GM12875 (cell line): ENCODE results near the gene RUNX1.

Experiments
- H3K4me3 ChIP-seq: one replicate; pipeline ENCODE4 v1.5.1; 2011; ENCODE audit warnings: low read depth, low read length, control low read depth
- TF ChIP-seq, protein P1 (sequence below): IDR thresholded peaks from 2 replicates; pipeline ENCODE4 v1.5.1; 2011; ENCODE audit warnings: low read depth, mild to moderate bottlenecking, control low read depth, inconsistent platforms, low read length, moderate library complexity, borderline replicate concordance; ENCODE audit not compliant: insufficient read depth

The RUNX1 gene

DNA sequence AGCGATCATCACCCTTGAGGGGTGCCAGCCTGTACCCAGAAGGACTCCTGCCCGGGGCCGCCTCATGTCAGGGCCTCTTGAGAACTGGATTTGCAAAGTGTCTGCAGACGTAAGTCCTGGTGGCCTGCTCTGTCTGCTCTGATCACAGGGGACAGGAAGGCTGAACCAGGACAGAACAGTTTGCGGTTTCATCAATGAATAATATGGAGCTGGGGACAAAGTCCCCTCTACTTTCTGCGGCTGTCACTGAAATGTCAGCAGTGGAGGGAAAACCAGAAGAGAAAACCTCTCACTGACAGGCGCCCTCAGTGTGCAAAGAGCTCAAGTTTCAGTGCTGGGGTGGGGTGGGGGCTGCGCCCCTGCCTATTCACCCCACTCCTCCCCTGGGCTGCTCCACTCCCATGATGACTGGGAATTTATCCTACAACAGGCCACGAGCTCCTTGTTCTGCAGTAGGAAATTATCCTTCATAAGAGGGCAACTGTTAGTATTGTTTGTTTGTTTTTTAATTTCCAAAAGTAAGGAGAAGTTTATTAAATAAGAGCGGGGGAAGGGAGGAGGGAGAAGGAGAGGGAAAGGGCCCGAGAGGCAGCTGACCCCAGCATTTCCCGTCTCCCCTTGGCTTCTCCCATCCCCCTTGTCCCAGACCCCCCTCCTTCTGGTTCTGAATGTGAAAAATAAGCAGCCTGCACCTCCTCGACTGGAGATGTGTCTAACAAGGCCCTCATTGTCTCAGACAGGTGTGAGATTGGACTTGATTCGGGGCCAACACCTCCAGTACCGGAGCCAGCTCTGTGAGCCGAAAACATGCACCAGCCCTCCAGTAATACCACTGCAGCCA is 231.1 kb downstream of the RUNX1 start:
- H3K4me3 ChIP-seq: no peak overlapping the region
- TF ChIP-seq, protein P1, sequence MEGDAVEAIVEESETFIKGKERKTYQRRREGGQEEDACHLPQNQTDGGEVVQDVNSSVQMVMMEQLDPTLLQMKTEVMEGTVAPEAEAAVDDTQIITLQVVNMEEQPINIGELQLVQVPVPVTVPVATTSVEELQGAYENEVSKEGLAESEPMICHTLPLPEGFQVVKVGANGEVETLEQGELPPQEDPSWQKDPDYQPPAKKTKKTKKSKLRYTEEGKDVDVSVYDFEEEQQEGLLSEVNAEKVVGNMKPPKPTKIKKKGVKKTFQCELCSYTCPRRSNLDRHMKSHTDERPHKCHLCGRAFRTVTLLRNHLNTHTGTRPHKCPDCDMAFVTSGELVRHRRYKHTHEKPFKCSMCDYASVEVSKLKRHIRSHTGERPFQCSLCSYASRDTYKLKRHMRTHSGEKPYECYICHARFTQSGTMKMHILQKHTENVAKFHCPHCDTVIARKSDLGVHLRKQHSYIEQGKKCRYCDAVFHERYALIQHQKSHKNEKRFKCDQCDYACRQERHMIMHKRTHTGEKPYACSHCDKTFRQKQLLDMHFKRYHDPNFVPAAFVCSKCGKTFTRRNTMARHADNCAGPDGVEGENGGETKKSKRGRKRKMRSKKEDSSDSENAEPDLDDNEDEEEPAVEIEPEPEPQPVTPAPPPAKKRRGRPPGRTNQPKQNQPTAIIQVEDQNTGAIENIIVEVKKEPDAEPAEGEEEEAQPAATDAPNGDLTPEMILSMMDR: no peak

DNA sequence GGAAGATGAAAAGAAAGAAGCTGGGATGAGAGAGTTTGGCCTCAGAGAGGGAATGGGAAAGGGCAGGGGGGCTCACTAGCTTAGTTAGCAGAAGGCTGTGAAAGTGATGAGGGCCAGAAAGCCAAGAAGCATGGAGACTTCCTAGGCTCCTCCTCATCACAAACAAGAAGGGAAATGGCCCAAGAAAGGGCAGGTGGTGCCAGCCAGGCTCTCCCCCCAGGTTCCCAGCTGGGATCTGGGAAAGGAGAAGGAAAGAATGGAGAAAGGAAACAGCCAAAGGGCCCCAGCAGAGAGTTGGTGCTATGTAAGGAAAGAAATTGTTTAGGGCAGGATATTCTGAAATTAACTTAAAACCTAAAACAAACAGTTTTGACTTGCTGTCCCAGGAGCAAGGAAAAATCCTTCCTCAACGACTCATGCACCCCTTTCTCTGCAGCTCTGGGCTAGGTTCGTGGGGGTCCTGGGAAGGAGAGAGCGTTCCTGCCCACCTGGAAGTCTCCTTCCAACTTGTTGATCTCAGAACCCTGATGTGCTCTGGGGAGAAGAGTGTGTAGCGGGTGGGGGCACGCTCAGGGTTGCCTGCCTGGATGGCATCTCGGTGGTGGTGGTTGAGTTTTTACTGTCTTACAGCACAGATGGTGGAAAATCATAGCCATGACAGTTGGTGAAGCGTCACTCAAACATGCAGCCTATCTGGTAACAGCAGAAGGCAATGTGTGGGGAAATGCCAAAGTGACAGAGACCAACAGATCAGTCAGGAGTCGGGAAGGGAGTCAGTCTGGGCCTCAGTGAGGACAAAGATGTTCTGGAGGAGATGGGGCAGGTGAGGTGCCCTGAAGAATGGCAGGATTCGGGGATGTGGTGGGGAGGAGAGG is 233.0 kb downstream of the RUNX1 start:
- TF ChIP-seq, protein P1: no peak
- no peak overlapping the region for H3K4me3 ChIP-seq

DNA sequence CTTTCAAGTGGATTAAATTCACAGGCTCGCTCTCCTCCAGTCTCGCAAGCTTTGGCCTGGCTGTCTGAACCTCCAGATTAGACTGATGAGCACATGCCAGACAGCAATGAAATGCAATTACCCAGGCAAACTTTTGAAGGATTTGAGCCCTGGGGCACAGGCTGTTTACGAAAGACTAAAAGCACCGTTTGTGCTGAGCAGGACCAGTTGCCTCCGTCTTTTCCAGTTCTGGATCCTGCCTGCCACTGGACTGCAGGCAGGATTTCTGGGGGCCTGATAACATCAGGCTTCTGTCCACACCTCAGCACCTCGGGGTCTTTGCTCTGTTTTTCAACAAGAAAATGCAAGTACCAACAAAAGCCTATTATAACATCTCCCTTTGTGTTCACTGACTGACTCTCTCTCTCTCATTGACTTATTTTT is 234.6 kb downstream of the RUNX1 start:
- no peak overlapping the region for H3K4me3 ChIP-seq
- TF ChIP-seq, protein P1: no peak

DNA sequence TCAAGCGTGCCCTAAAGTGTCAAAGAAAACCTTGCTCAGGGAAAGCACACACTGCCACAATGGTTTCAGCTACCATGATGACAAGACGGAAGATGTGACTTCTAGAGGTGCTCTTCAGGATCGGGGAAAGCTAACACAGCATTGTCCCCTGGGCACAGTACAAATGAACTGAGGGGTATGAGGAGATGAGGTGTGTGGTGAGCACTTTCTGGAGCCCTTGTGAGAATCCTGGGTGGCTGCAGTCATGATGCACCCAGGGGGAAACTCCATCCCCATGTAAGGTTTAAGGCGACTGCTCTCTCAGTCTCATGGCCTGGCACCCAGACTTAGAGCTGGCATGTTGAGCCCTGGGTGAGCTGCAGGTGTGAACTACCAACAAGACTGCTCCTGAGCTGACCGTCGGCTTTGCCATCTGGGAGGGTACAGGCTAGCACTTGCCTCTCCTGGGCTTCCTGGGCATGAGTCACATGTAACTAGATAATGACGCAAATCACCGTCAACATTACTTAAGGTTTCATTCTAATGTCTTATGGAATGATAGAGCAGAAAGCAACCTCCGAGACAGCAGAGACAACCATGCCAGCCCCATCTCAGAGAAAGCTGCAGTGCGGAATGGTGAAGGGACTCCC is 235.7 kb downstream of the RUNX1 start:
- TF ChIP-seq, protein P1: no peak
- no peak overlapping the region for H3K4me3 ChIP-seq

DNA sequence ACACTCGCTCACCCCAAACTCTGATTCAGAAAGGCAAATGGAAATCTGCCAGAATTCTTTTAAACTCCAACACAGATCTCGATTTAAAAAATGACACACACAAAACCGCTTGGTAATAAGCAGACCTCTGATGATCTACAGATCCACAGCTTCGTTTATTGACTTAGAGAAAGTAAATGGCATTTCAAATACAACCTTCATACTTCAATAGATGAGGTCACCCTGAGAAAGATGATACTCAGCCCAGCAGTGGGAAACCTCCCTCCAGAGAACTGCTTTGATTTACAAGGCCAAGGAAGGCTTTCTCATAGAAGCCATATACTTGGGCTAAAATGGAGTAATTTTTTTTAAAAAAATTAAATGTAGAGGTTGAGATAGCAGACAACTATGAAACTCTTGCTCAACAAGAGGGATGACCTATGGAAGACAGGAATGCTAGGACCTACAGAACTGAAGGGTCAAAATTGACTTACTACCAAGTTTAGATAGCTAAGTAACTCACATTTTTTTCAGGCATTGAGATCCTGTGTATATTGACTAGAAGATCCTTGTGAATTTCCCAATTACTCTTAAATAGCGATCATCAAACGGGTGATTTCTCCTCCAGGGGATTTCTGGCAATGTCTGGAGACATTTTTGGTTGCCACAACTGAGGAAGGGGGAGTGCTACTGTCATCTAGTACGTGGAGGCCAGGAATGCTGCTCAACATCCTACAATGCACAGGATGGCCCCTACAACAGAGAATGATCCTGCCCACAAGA is 236.4 kb downstream of the RUNX1 start:
- no peak overlapping the region for H3K4me3 ChIP-seq
- TF ChIP-seq, protein P1: no peak

DNA sequence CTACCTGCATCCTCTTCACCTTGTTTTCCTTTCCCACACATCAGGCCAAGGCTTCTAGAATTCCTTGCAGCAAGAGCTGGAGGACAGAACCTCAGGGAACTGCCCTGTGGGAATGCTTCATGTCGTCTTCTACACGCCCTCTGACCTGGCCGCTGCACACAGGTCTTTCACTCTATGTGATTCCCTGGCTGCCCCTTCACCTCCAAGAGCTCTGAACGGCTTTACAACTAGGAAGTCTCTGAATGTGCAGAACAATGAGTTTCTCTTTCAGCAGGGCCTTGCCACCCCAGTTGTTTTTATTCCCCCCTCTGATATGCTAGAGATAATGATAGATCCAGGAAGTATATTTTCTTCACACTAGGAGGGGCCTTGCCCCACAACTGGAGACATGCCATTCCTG is 237.7 kb downstream of the RUNX1 start:
- TF ChIP-seq, protein P1: no peak
- H3K4me3 ChIP-seq: no peak overlapping the region
